Fibroblast of lung (primary cell): ENCODE measurements around the gene NINL.

Experiments used
- EZH2 ChIP-seq: IDR thresholded peaks from 2 replicates; pipeline ENCODE4 v1.5.1; 2012; ENCODE audit warnings: low read length, control low read depth, mild to moderate bottlenecking; ENCODE audit errors: missing control alignments
- TF ChIP-seq, protein P1 (sequence below), 2 donors: IDR thresholded peaks in 1 of 2; conservative IDR thresholded peaks in 1 of 2; 1 replicate in 1 of 2; 2 replicates in 1 of 2; pipeline ENCODE4 v1.5.1; 2011 to 2012; ENCODE audit warnings: low read length in 2 of 2, control low read depth in 1 of 2, inconsistent platforms in 1 of 2, low read depth in 1 of 2, mild to moderate bottlenecking in 1 of 2

DNA sequence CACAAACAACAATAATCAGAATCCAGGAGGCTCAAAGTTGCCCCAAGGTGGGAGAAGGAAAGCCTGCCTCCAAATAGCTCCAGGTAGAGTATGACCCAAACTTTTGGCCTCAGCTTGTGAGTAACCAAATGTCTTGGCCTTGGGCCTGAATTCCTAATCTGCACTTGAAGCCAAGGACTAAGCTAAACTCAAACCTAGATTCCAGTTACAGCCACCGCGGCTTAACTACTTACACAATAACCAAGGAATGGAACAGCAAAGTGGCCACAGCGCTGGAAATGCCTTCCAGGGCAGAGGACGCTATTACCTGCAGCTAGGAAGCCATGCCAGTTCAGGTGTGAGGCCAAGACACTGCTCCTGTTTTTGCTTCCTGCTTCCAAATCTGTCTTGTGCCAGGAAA, 4.6 kb downstream of the NINL start:
- TF ChIP-seq, protein P1, sequence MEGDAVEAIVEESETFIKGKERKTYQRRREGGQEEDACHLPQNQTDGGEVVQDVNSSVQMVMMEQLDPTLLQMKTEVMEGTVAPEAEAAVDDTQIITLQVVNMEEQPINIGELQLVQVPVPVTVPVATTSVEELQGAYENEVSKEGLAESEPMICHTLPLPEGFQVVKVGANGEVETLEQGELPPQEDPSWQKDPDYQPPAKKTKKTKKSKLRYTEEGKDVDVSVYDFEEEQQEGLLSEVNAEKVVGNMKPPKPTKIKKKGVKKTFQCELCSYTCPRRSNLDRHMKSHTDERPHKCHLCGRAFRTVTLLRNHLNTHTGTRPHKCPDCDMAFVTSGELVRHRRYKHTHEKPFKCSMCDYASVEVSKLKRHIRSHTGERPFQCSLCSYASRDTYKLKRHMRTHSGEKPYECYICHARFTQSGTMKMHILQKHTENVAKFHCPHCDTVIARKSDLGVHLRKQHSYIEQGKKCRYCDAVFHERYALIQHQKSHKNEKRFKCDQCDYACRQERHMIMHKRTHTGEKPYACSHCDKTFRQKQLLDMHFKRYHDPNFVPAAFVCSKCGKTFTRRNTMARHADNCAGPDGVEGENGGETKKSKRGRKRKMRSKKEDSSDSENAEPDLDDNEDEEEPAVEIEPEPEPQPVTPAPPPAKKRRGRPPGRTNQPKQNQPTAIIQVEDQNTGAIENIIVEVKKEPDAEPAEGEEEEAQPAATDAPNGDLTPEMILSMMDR (conservative IDR thresholded peaks at IDR 0.05 in 1 of 2, IDR thresholded peaks at IDR 0.05 in 1 of 2; ENCODE audit: low read depth in 1 of 2, low read length in 2 of 2), result no peak
- TF ChIP-seq EZH2, result no peak
